ENCODE measurements around the gene CCNG2.
"Not testable (repeated sequence)": the region's sequence is repeated elsewhere in the genome, so short reads cannot be mapped to it uniquely, and the experiment has no call there.

The CCNG2 gene

GRCh38 chr4:77156912-77157858, at the start of gene CCNG2:
TSS of gene CCNG2 (plus strand) at chr4:77157207. CDS start at chr4:77158533, 1,326 bp downstream.
- DNase-seq: peak; percentile 97

- no peak for DNase-seq
Observed at GRCh38 chr4:77110730-77111129, 46.3 kb upstream of the CCNG2 start.

- no peak for DNase-seq
Observed at GRCh38 chr4:77113069-77113468, 43.9 kb upstream of the CCNG2 start.

GRCh38 chr4:77117721-77118120, 39.3 kb upstream of the CCNG2 start:
- DNase-seq: no peak

- no peak for DNase-seq
Observed at GRCh38 chr4:77120886-77121508, 36.0 kb upstream of the CCNG2 start.

- no peak for DNase-seq
Observed at GRCh38 chr4:77121736-77122240, 35.2 kb upstream of the CCNG2 start.

GRCh38 chr4:77122656-77123055, 34.4 kb upstream of the CCNG2 start:
- DNase-seq: no peak

GRCh38 chr4:77123411-77123810, 33.6 kb upstream of the CCNG2 start:
- no peak for DNase-seq

GRCh38 chr4:77124576-77124975, 32.4 kb upstream of the CCNG2 start:
- DNase-seq: no peak

GRCh38 chr4:77125961-77126360, 31.0 kb upstream of the CCNG2 start:
- no peak for DNase-seq

- no peak for DNase-seq
Observed at GRCh38 chr4:77126809-77127208, 30.2 kb upstream of the CCNG2 start.

GRCh38 chr4:77127215-77127614, 29.8 kb upstream of the CCNG2 start:
- no peak for DNase-seq

GRCh38 chr4:77127837-77128621, 29.0 kb upstream of the CCNG2 start:
- DNase-seq: peak; percentile 26

GRCh38 chr4:77132652-77133312, 24.2 kb upstream of the CCNG2 start:
- no peak for DNase-seq

- not testable (repeated sequence) for DNase-seq
Observed at GRCh38 chr4:77137448-77137847, 19.6 kb upstream of the CCNG2 start.

- no peak for DNase-seq
Observed at GRCh38 chr4:77141964-77142645, 14.9 kb upstream of the CCNG2 start.

- DNase-seq: no peak
Observed at GRCh38 chr4:77142646-77143028, 14.4 kb upstream of the CCNG2 start.

- no peak for DNase-seq
Observed at GRCh38 chr4:77143091-77143490, 13.9 kb upstream of the CCNG2 start.

GRCh38 chr4:77145842-77146185, 11.2 kb upstream of the CCNG2 start:
- no peak for DNase-seq

- DNase-seq: no peak
Observed at GRCh38 chr4:77146186-77147078, 10.6 kb upstream of the CCNG2 start.
